Activated effector memory CD4-positive, alpha-beta T cell treated with Interleukin-2 at 50 U/mL for 16 hours (primary cell): Measurements from ENCODE around the gene ZNF804A.

ENCODE experiments used
- DNase-seq: peaks from one replicate; pipeline ENCODE4 v3.0.0-alpha.2; 2020

ZNF804A gene

DNA sequence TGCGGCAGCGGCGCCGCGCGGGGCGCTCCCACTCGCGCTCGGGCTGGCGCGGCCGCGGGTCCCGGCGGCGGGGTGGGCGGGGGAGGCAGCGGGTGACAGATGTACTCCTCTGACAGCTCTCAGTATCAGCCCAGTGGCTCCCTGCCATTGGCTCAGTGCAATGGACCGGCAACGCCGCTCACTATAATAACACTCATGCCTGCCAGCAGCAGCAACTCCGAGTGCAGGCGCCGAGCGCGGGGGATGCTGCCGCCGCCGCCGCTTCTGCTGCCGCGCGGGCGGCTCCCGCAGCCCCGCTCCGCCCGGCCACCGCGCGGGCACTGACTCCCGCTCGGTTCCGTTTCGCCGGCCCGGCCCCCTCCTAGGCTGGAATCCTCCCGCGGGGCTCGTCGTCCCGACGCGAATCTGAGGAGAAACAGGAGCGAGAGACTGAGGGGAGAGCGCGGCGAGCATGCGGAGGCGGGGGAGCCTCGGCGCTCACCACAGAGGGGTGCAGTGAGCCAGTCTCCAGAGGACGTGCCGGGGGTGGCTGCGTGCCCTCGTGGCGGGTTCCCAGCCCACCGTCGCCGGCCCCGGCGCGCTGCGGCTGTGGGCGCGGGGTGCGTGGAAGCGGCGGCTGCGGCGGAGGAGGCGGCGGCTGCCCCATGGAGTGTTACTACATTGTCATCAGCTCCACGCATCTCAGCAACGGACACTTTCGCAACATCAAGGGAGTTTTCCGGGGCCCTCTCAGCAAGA lies at the start of gene ZNF804A:
TSS of gene ZNF804A (plus strand) at position 214 of the 738 bp plus-strand sequence. CDS start at position 645, 431 bp downstream.
- DNase-seq, result no peak

DNA sequence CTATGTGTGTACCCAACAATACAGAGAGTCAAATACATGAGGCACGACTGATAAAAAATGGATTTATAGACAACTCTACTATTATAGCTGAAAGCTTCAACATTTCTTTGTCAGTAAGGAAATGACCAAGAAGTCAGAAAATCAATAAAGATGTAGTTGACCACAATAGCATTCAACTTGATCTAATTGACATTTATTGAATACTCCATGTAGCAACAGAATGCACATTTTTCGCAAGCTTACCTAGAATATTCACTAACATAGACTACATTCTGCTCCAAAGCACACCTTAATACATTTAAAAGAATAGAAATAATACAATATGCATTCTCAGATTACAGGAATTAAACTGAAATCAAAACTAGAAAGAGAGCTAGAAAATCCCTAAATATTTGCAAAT lies 49.2 kb upstream of the ZNF804A start:
- no peak for DNase-seq

DNA sequence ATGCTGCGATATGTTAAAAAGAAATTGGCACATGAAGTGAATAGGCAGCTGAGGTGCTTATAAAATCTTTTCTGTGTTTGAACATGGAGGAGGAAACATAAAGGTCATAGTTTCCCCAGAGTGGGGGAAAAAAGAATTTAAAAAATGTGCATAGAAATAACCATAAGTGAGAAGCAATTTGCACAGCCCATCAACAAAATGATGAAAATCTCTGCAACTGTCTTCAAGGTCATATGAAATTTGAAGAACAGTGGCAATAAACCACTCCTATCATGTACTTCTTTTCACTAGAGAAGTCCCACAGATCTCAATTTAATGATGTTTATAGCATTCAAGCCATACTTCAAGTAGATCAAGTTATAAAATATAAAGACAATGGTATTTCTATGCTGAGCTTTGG lies 46.7 kb upstream of the ZNF804A start:
- no peak for DNase-seq

DNA sequence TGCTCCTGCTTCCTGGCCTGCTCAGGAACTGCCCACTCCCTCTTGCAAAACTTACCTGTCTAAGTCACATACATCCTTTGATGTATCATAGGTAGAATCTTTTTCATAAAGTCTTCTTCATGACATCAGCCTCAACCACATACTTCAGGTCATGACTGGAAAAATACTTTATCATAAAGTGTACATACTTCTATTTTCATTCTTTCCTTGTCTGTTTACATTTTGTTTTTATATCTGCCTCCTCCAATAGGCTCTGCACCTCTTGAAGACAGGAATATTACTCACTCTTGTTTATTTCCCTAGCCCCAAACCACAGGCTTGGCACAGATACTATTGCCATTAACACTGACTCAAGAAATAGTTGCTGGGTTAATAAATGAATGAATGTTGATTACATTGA lies 43.6 kb upstream of the ZNF804A start:
- DNase-seq, result no peak

DNA sequence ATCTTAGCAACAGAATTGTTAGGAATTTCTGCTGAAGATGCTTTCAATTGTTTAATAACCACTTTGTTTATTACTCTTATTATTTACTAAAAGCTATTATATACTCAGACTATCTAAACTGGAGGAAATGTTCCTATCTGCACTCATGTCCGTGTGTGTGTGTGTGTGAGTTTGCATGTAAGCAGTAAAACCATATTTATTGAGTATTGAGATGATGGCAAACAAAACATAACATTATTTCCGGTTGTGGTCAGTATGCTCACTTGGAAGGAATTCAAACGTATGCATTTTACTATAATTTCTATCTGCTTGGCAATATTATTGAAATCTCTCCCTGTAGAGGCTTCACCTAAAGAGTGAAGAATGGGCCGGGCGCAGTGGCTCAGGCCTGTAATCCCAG lies 43.0 kb upstream of the ZNF804A start:
- DNase-seq, result no peak

DNA sequence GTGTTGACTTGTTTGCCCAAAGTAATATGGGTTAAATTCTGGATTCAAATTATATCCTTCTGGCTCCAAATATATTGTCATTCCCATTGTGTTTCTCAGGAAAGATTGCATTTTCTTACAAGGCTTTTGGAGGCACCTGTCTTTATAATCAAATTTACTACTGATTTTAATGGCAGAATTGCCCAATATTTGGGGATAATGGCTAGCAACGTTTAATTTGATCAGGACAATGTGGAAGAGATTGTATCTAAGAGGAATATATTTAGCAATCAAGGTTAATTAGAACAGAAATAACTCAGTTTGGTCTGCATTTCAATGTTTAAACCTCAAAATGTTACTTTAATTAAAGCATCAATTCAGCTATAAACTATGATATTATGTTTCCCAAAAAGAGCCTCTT lies 41.7 kb upstream of the ZNF804A start:
- DNase-seq, result no peak

DNA sequence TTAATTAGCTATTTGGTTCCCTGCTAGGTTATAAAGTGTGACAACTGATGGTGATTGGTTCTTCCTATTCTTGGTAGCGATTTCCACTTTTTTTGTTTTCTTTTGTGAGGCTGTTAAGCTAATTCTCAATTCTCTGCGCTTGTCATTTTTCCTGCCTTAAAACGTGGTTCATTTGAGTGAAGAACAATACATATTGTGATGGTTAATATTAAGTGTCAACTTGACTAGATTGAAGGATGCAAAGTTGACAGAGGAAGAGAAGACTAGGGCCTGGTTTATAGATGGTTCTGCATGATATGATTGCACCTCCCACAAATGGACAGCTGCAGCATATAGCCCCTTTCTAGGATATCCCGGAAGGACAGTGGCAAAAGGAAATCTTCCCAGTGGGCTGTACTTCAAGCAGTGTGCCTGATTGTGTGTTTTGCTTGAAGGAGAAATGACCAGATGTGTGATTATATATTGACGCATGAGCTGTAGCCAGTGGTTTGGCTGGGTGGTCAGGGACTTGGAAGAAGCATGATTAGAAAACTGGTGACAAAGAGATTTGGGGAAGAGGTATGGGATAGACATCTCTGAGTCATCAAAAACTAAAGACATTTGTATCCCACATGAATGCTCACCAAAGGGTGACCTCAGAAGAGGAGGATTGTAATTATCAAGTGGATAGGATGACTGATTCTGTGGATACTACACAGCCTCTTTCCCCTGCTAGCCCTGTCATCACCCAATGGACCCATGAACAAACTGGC lies 39.4 kb upstream of the ZNF804A start:
- no peak for DNase-seq

DNA sequence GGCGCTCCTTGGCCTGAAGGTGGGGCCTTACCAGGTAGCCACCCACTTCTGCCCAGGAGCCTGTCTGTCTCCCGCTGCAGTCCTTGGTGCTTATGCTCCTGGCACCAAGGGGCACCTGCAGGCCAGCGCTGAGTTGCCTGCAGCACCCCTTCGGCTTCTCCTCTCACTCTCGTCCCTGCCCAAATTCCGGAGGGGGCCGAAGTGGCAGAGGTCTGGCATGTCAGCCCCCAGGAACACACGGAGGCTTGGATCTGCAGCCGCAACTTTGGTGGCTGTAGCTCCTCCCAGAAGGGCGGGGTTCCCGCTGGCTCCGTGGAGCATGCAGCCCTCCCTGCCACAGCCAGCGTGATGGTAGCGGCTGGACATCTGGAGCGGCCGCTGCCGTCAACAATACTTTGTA lies 37.7 kb upstream of the ZNF804A start:
- no peak for DNase-seq

DNA sequence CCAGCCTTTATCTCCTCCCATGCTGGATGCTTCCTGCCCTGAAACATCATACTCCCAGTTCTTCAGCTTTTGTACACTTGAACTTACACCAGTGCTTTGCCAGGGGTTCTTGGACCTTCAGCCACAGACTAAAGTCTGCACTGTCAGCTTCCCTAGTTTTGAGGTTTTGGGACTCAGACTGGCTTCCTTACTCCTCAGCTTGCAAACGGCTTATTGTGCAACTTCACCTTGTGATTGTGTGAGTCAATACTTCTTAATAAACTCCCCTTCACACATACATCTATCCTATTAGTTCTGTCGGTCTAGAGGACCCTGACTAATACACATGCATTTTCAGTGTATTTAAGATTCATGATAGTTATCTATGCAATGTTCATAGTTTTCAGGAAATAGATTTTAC lies 35.8 kb upstream of the ZNF804A start:
- no peak for DNase-seq

DNA sequence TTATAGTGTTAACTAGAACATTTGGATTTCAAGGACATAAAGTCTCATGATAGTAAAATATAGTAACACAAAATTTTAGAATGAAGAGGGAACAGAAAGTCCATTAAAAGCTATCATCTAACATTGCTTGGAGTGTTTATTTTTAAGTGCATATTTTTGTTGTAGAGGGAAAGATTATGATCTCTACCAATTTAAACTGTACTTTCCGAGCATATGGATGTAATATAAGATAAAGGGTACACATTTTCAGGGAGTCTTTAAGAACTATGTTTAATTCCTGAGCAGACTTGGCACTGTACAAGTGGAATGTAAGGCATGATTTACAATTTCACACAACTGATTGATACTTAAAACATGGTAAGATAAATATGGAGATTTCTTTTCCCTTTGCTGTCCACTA lies 34.2 kb upstream of the ZNF804A start:
- DNase-seq, result no peak

DNA sequence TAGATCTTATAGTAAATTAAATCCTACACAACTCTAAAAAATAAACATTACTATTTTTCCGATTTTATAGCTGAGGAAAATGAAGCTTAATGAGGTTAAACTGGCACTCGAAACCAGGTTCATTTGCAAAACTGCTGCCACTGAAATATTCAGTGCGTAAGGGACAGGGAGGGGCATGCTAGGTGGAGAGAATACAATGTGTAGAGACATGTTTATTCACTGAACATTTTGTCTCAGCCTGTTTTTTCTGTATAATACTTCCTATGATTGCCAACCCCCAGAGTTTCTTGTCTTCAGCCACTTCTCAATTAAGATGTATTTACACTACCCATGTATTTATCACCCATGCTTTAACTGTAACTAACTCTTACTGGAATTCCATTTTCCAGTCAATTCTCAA lies 31.6 kb upstream of the ZNF804A start:
- DNase-seq, result no peak

DNA sequence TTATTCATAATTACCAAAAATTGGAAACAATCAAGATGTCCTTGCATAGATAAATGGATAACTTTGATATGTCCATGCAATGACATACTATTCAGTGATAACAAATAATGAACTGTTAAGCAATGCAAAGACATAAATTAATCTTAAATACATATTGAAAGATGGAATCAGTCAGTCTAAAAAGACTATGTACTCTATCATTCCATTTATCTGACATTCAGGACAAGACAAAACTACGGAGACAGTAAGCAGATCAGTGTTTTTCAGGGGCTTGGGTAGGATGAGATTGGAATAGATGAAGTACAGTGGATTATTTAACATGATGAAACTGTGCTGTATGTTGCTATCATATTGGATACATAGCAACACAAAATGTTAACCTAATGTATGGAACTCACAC lies 21.3 kb upstream of the ZNF804A start:
- no peak for DNase-seq

DNA sequence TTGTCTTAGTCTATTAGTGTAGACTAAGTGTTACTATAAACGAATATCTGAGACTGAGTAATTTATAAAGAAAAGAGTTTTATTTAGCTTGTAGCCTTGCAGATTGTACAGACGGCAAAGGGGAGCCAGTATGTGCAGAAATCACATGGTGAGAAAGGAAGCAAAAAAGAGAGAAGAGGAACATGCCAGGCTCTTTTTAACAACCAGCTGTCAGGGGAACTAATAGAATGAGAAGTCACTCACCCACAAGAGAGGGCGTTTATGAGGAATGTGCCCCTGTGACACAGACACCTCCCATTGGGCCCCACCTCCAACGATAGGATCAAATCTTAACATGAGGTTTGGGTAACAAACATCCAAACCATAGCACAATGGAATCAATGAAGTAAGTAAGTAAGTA lies 20.6 kb upstream of the ZNF804A start:
- no peak for DNase-seq

DNA sequence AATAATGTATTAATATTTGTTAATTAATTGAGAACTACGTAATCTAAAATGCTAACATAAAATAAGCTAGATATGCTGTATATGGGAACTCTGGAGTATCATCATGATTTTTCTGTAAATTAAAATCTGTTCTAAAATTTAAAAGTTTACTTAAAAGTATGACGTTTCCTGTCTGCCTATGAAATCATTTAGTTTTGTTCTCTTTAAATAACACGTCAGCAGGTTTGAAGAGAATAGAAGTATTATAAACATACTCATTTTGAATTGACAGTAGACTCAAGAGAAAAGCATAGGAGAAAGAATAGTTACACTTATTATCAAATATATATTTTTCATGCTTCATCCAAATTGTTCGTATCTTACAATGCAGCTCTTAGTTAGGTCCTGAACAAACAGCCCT lies 19.1 kb upstream of the ZNF804A start:
- no peak for DNase-seq

DNA sequence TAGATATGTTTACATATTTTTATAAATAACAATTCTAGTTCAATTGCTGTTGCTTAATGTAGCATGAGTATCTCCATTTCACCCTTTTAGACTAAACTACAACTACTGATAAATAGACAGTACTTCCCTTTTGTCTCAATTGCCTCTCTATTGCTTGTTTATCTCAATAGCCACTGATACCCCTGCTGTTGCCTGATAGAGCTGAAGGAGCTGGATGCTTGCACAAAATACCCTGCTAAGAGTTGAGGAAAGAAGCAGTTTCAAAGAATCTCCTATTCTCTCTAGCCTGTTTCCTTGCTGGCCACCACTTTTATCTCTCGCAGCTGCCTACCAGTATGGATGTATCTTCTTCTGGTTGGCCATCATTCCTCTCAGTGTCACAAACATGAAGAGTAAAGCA lies 16.9 kb upstream of the ZNF804A start:
- DNase-seq, result no peak

DNA sequence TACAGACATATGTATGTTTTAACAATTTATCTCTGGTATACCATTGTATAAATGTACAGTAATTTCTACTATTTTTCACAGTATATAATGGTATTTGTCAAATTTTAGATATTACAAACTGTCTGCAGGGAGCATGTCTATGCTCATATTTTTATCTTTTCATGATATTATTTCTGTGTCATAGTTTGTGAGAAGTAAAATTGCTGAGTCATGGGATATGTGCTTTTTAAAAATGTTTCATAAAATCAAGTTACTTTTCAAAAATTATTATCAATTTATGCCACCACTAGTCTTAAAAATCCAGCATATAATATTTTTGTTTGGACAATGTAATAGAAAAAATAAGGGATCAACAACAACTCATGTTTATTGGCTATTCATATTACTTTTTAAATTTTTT lies 9.1 kb upstream of the ZNF804A start:
- no peak for DNase-seq

DNA sequence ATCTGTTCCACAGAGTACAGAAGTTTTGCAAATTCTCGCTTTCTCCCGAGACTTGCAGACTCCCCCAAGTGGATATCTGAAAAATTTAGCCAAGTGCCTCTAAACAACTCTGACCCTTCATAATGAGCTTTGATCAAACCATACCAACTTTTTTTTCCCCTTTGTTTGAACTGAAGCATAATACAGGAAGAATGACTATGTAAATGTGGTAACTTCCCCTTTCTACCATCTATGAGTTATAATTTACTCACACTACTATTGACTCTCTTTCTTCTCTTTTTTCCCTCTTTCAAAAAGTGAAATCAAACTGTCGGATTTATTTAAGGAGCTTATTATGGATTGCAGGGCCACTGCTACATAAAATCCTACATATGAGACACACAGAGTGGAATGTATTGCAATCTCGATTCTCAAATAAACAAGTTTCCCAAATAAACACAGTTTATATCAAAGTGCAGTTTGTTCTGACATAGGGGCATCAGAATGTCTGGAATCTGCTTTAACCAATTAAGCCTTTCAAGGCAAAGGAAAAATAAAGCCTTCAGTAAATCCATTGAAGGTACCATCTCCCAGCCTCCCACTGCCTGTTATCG lies 1.4 kb upstream of the ZNF804A start:
- DNase-seq, result no peak

DNA sequence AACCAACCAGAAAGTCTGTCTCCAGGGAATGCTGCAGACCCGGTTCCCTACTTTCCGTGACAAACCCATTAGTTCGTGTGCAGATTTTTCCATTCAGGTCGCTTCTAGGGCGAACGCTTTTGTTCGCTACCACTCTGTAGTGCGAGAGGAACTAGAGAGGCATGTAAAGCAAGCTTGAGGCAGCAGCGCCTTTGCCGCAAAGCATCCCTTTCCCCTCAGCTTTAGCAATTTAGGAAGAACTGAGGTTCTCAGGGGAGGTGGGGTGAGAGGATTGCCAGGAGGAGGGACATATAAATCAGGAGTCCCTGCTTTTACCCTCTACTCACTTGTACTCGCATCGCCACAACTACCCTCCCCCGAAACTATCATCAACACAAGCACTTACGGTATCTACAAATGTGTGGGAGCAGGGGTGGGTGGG lies 748 bp upstream of the ZNF804A start:
- no peak for DNase-seq

DNA sequence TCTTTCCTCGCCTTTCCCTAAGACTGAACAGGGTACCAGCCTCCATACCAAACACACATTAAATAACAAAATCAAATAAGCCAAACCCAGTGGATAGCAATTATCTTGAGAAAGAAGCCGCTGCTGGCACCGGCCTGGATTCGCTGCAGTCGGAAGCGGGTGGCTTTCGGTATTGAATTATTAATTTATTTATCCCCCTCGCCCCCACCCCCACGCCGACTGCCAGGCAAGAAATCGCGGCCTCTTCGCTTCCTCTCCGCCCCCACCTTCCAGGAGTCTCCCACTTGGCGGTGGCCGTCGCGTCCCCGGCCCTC lies 370 bp upstream of the ZNF804A start:
- no peak for DNase-seq

DNA sequence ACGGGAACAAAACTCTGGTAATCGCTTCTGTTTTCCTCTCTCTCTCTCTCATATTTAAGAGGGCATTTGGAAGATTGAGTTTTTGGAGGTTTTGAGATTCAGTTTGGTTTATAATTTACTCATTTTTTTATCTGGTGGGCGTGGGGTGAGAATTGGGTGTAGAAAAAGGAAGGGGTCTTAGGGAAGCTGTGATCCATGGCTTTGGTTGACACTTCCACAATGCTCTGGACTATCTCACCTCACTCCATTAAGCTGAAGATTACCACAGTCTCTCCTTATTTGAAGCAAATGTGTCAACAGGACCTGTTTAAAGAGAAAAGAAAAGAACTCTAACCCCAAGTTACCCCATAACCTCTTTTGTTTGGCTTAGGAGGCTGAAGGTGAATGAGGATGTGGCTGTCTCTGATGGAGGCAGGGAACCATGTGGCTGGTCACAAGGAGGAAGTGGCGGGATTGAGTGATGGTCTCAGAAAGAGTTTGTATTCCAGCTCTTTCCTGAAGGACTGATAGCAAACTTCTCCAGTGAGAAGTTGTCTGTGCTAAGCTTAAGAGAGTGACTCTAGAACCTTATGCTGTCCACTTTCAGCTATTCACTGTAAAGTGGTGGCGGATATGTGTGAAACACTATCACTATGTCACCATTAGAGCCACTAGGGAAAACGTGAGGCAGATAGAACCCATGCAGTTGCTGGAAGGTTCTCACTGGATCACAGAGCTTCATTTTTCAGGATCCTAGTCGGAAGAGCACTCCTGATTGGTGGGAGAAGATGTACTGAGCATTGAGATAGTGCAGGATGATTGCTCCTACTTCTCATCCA lies 934 bp downstream of the ZNF804A start:
- no peak for DNase-seq

DNA sequence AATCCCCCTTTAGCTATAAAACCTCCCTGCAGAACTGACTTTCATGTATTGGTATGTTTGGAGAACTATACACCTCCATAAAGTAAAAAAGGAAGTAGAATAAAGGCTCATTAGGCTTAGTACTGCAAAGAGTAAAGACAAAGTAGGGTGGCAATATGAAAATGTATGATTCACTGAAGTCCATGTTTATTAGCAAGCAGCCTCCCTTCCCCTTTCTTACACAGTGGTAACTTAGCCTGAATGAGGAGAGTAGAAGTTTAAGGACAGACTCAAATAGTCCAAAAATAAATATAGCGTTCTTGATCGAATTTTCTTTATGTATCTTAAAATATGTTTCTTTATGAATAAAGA lies 1.5 kb downstream of the ZNF804A start:
- no peak for DNase-seq

DNA sequence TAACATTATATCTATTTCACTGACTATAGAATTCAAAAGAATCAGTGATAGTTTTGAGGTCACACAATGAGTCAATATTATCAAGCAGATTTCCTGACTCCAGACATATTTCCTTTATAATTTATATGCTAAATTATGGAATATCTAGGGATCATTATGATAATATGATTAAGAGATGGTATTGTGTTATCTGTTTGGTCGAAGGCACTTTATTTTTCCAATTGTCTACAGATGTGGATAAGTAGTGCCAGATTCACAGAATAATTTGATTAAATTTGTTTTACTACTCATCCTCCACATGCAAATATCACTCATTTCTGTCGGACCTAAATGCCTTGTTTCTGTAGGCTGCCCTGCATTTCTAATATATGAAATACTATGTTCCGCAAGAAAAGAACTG lies 4.4 kb downstream of the ZNF804A start:
- DNase-seq, result no peak

DNA sequence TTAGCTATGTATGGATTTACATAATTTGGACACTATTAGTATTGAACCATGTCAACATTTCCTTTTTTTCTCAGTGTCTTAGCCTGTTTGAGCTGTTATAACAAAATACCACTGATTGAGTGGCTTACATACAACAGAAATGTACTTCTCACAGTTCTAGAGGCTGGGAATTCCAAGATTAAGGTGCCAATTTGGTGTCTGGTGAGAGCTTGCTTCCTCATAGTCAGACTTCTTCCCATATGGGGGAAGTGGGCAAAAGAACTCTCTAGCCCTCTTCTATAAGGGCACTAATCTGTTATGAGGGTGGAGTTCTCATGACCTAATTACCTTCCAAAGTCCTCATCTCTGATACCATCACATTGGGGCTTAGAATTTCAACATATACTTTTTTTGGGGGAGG lies 12.6 kb downstream of the ZNF804A start:
- no peak for DNase-seq
